Right ventricle myocardium superior (tissue), 1 donor: ENCODE measurements around the gene DCHS2. TPM values are rescaled to one million over a fixed set of nuclear protein-coding genes. Genes with fewer than 3 reads are reported as not detected.

ENCODE experiments used
- ATAC-seq: fragments of 200-7000 bp; cut with Tn5 transposase; one replicate; pipeline ENCODE4 v1.9.1; 2020; ENCODE audit warnings: mild to moderate bottlenecking; ENCODE audit not compliant: poor library complexity
- DNase-seq: peaks from one replicate; pipeline ENCODE4 v3.0.0-alpha.2; 2020
- intact Hi-C: fragments of 100-400 bp; cut with DNase I; formaldehyde crosslinking; loops from one replicate; pipeline ENCODE4 v1.11.2; 2022
- total RNA-seq: library from RNA; stranded (reverse); fragmentation: NEBNext Ultra II Directional; extraction: Animal tissue kit (Norgen Biotek cat#: 25700); gene quantifications from one replicate; pipeline ENCODE4 v1.2.1, GENCODE V29; 2021
- donor health status: DM: no; HTN: yes; CAD: no; lungs with severe emphysema.

Gene DCHS2
- total RNA-seq, 1 donor from 2014 or later, result not detected

DNA sequence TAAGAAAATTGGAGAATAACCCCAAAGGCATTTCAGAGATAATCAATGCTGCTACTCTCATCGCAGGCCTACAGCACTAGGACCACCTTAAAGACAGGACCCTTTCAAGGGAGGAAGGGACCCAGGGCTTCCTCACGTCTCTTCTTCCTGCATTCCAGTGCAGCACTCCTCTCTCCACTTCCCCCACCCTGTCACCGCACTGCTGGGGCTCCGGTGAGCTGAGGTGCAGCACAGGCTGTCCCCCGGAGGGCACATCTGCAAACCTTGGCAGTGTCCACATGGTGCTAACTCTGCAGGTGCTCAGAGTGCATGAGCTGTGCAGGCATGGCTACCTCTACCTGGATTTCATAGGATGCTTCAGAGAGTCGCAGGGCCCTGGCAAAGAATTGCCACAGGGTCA lies 305.6 kb downstream of the DCHS2 start:
- DNase-seq, result no peak
- no peak for ATAC-seq
- intact Hi-C loops, result no loop called here

DNA sequence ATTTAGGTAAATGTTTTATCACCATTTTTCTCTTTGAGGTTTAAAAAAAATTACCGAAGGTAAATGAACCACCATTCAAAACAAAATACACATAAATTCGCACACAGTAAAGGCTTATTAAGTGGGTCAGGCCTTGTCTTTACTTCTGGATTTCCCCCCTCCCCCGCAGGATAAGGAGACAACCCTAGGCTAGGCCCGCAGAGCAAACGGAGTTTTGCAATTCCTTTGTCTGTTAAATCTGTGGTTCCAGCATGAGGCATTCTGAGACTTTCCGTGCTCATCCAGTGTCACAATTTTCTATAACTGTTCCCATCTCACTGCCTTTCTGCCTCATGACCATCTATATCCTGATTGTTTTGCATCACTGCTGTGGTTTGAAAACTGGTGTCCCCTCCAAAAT lies 307.4 kb downstream of the DCHS2 start:
- no peak for ATAC-seq
- no peak for DNase-seq
- intact Hi-C loops, result no loop called here

DNA sequence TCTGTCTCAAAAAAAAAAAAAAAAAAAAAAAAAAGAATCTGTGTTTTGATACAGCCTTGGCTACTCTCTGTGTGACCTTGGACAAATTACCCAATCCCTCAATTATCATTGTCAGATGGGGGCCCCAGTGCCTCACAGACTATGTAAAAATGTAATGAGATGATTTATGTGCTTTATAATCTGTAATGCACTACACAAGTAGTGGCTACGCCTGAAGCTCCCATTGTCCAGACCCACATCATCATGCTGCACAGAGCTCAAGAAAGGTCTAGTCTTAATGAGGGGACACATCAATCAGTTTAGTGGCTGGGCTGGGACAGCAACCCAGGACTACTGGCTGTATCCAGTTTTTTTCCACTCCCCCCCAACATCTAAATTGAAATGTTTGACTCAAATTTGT lies 308.3 kb downstream of the DCHS2 start:
- no peak for ATAC-seq
- no peak for DNase-seq
- intact Hi-C loops, result no loop called here

Other genes with a start within 250 kb of the DCHS2 start
- 35.9 TPM for gene PLRG1, start 58.6 kb upstream of the DCHS2 start, total RNA-seq
- 0.51 TPM for gene FGB, start 71.2 kb upstream of the DCHS2 start, total RNA-seq
- 0.46 TPM for gene FGA, start 98.9 kb upstream of the DCHS2 start, total RNA-seq
- not detected for gene FGG, start 120.9 kb upstream of the DCHS2 start, total RNA-seq